Breast epithelium (tissue), 3 donors: Measurements from ENCODE around the gene ARFRP1.

ENCODE experiments used
- POLR2A ChIP-seq: fragments of 450-650 bp; IDR thresholded peaks from one replicate; pipeline ENCODE4 v1.6.1; 2016; ENCODE audit warnings: antibody characterized with exemption, mild to moderate bottlenecking, moderate library complexity
- TF ChIP-seq, protein P1 (sequence below), 3 donors: fragments of 450-650 bp; IDR thresholded peaks; one replicate each; pipeline ENCODE4 v1.5.1; 2016 to 2017; ENCODE audit warnings: antibody characterized with exemption in 3 of 3, mild to moderate bottlenecking in 3 of 3, moderate library complexity in 3 of 3

DNA sequence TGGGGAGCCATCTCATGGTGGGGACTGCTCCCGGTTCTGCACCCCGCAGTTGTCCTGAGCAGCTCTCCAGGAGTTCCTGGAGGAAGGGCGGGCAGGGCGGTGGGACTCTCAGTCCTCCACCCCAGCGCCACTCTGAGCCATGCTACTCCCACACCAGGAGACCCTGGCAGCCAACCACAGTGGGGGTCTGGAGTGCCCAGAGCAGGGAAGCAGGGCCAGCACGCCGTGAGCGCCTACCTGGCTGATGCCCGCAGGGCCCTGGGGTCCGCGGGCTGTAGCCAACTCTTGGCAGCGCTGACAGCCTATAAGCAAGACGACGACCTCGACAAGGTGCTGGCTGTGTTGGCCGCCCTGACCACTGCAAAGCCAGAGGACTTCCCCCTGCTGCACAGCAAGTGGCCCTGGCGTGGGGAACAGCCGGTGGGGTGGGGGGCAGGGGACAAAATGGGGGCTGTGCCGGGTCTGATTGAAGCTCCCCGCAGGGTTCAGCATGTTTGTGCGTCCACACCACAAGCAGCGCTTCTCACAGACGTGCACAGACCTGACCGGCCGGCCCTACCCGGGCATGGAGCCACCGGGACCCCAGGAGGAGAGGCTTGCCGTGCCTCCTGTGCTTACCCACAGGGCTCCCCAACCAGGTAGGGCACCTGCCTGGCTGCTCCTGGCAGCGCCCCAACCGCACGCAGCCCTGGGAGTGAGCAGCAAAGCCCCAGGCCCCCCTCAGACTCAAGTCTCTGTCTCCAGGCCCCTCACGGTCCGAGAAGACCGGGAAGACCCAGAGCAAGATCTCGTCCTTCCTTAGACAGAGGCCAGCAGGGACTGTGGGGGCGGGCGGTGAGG is 13.0 kb downstream of the ARFRP1 start:
- TF ChIP-seq POLR2A, result no peak
- TF ChIP-seq, protein P1, sequence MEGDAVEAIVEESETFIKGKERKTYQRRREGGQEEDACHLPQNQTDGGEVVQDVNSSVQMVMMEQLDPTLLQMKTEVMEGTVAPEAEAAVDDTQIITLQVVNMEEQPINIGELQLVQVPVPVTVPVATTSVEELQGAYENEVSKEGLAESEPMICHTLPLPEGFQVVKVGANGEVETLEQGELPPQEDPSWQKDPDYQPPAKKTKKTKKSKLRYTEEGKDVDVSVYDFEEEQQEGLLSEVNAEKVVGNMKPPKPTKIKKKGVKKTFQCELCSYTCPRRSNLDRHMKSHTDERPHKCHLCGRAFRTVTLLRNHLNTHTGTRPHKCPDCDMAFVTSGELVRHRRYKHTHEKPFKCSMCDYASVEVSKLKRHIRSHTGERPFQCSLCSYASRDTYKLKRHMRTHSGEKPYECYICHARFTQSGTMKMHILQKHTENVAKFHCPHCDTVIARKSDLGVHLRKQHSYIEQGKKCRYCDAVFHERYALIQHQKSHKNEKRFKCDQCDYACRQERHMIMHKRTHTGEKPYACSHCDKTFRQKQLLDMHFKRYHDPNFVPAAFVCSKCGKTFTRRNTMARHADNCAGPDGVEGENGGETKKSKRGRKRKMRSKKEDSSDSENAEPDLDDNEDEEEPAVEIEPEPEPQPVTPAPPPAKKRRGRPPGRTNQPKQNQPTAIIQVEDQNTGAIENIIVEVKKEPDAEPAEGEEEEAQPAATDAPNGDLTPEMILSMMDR (IDR thresholded peaks at IDR 0.05), result no peak
